Posterior cingulate gyrus (tissue), 11 donors: ENCODE results near the gene BHMT2.

Experiments
- DNase-seq, 10 donors: peaks; one replicate each; pipeline versions ENCODE4 v3.0.0 to v3.0.0-alpha.2; 2020 to 2021; ENCODE audit warnings: mixed read lengths in 3 of 10
- intact Hi-C: fragments of 100-400 bp; cut with DNase I; formaldehyde crosslinking; loops from one replicate; pipeline ENCODE4 v1.15.1; 2023

BHMT2 gene

GRCh38 chr5:79056847-79057246, 12.7 kb upstream of the BHMT2 start:
- no peak for DNase-seq
- intact Hi-C loops, result no loop called here

- intact Hi-C loops, result no loop called here
- DNase-seq, result no peak
These were observed 9.9 kb upstream of the BHMT2 start for GRCh38 chr5:79059674-79060073.

DNA sequence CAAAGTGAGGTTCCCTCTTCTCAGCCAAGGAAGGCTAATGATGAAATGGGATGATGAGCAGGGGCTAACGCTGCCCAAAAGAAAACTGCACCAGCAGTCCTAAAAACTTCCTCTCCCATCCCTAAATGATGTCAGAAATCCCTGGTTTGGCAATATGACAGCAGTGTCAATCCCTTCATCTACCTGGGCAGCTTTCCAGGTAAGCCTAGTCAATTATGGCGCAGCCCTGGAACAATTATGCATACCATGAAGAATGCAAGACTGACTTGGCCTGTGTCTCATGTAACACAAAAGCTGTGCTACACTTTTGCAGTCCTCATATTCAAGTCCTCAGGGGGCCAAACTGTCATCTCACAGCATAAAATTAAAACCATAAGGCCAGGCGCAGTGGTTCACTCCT, 7.1 kb upstream of the BHMT2 start:
- intact Hi-C loops, result no loop called here
- DNase-seq, result no peak

GRCh38 chr5:79070350-79070667, 742 bp downstream of the BHMT2 start:
- intact Hi-C loops, result no loop called here
- DNase-seq, result no peak

DNA sequence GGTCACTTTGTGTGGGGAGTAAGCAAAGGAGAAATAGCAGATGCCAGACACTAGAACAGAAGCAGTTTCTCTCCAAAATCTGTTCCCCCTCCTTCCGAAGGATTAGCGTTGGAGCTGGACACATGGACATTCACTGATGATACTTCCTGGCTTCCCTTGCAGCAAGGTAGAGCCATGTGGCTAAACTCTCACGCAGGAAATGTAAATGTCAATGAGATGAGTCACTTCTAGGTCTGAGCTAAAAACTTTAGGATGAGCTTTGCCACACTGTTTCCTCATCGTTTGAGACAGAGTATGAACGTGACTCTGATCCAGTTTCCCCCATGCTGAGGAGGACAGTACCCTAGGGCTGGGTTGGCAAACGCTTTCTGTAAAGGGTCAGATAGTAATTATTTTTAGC, 5.1 kb downstream of the BHMT2 start:
- intact Hi-C loops, result no loop called here

GRCh38 chr5:79075646-79076426, 6.3 kb downstream of the BHMT2 start:
- DNase-seq, result no peak
- intact Hi-C loops, result no loop called here

More for the DNA sequence above, 5.1 kb downstream of the BHMT2 start:
- DNase-seq, result no peak

DNA sequence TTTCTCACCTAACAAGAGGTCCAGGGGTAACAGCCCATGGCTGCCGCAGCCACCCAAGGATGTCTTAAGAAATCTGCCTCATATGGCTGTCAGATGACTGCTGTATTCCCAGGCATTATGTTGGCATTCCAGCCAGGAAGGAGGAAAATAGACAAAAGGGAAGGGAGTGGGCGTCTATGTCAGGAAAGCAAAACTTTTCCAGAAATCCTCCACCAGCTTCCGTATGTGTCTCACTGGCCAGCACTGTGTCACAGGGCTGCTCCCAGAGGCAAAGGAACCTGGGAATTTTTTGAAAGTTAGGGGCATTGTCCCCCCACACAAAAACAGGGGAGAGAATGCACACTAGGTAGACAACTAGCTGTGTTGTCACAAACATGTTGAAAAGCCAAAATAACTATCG, 7.3 kb downstream of the BHMT2 start:
- intact Hi-C loops, result no loop called here
- no peak for DNase-seq

DNA sequence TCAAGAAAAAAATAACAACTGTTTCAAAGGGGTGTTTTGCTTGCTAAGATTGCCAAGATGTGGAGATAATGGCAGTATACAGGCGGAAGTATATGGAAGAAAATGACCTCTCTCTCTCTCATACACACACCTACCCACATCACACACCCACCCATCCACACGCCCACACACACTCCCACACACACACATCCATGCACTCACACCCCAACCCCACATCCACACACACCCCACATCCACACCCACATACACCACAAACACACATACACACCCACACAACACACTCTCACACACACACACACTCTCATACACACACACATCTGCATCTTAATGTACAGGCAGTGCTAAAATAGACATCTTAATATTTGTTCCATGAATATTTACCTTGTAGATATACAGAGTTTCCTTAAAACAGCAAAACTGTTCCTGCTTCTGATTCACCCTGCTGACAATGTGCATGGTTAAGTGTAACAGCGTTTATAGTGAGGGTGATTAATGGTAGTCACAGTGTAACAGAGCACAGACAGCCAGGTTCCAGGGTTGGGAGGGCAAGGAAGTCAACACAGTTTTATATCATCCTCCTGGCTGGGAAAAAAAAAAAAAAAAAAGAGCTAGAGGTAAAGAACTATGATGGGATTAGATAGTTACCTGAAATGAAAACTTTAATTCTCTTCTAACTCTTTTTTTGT, 8.3 kb downstream of the BHMT2 start:
- intact Hi-C loops, result no loop called here
- no peak for DNase-seq

- intact Hi-C loops, result no loop called here
- DNase-seq, result no peak
These were observed 11.2 kb downstream of the BHMT2 start for GRCh38 chr5:79080804-79081203.

DNA sequence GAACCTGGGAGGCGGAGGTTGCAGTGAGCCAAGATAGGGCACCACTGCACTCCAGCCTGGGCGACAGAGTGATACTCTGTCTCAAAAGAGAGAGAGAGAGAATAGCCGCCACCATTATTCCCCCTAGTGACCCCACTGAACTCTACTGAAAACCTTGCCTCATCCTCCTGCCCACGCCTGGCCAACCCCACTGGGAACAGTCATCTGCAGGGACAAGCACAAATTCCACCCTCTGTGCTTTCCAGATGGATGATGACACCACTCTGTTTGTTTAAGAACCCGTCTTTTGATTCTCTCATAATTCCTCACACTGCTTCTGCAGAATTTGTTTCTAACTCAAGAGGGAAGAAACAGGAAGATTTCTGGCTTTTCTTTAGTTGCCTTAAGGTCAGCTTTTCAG, 12.2 kb downstream of the BHMT2 start:
- intact Hi-C loops, result no loop called here
- no peak for DNase-seq

DNA sequence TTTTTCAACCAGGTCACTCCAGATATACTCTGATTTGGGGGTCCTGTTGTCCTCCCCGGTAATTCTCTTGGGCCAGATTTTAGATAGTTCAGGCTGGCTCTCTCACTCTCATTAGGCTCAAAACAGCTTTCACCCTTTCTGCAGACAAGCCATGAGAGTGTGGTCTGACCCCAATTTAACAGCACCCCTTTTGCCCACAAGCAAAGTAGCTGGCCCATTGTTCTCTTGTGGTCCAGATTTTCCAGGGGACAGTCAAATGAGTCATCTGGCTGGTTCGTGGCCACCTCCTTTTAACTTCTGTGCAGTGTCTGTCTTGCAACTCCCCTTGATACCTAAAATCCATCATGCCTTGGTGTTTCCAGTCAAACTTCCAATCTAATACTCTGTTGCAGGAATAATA, 16.5 kb downstream of the BHMT2 start:
- intact Hi-C loops, result no loop called here

GRCh38 chr5:79088507-79088906, 18.9 kb downstream of the BHMT2 start:
- intact Hi-C loops, result no loop called here
- DNase-seq, result no peak

More for the DNA sequence above, 16.5 kb downstream of the BHMT2 start:
- no peak for DNase-seq

GRCh38 chr5:79091064-79091463, 21.5 kb downstream of the BHMT2 start:
- no peak for DNase-seq
- intact Hi-C loops, result no loop called here

GRCh38 chr5:79093762-79094161, 24.2 kb downstream of the BHMT2 start:
- intact Hi-C loops, result no loop called here

DNA sequence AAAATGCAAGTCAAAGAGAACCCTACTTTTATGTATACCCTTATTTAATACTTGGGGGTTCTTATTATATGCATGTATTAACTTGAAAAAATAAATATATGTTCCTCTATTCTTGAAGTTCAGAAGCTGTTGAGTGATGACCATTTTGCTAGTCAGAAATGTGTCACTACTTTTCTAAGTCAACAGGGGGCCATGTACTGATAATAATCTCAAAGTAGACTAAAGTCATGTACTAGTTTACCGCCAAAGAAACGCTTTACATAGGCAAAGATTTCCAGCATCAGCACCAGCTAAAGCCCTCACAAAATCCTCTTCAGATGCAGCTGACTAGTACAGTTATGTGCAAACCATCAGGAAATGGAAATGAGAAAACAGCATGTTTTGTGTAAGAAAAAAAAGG, 36.3 kb downstream of the BHMT2 start:
- no peak for DNase-seq
- intact Hi-C loops, result no loop called here

More at GRCh38 chr5:79093762-79094161, 24.2 kb downstream of the BHMT2 start:
- no peak for DNase-seq

- intact Hi-C loops, result no loop called here
- no peak for DNase-seq
These were observed 37.6 kb downstream of the BHMT2 start for GRCh38 chr5:79107020-79107796.

GRCh38 chr5:79108086-79108485, 38.5 kb downstream of the BHMT2 start:
- no peak for DNase-seq
- intact Hi-C loops, result no loop called here

DNA sequence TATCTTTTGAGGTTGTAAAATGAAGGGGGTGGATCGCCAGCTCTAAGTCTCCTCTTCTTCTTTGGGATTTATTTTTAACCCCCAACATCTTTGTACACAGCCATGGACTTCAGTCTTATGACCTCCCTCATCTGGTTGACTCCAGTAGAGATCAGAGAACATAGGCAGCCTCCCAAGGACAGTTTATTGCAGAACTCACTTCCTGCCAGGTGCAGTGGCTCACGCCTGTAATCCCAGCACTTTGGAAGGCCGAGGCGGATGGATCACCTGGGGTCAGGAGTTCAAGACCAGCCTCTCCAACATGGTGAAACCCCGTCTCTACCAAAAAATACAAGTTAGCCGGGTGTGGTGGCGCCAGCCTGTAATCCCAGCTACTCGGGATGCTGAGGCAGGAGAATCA, 39.2 kb downstream of the BHMT2 start:
- intact Hi-C loops, result no loop called here
- DNase-seq, result no peak

DNA sequence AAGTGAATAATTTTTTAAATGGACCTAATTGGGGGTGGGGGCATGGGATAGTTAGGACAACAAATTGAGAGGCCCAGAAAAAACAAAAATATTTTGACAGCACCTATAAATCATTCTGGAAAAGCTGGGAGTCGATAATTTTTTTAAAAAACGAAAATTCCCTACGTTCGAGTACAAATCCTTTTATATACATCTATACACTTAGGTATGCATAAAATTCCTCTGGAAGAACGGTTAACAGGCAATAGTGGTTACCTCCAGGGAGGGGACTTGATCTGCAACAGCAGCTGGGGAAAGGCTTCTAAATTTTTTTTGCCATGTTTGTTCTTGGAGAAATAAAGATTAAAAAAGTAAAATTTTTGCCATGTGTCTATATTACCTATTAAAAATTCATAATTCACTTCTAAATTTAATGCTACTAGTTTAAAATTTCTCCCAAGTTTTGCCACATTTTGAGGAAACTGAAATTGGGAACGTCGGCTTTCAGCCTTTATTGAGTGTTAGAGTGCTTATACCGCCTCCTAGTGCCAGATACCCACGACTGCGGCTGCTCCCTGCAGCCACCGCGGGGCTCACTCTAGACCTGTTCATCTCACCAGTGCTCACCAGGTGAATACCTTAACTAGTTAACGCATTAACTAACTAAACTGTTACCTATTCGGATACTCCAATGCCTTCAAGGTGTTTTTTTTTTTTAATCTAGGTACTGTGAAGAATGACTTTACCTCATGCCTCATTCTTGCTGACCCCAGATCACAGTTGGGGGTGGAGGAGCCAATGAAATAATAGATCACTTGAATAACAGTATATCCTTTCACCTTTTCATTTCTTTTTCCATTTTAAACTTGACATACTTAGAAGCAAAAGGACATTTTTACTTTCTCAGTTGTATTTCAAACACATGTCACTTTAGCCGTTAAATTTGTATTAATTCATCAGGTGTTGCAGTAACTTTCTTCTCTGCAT, 40.2 kb downstream of the BHMT2 start:
- no peak for DNase-seq
- intact Hi-C loops, result no loop called here

DNA sequence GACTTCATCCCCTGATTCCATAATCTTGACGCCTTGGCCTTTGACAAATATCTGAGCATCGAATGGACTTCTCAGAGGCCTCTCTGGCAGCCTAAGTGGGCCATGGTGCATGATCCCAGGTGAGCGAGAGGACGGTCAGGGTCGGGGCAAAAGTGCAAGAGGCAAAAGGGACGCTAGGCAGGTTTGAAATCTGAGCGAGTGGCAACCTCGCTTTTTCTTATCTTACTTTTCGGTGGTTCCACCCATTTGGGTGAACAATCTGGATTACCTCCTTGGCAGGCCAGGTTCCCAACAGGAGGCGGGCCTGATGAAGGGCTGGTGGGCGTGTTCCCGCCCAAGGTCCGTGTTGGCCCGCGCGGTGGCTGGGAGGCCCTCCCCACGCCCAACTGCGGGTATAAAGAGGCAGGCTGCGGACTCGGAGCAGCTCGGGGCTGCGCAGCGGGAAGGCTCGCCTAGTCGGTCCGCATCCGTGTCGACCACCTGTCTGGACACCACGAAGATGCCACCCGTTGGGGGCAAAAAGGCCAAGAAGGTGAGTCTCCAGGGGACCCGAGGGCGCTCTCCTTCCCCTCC, 41.9 kb downstream of the BHMT2 start, which contains the start of gene BHMT:
Gene BHMT, plus strand, starts transcription at position 423 of the 573 bp plus-strand sequence. Its CDS starts 77 bp downstream, at position 500.
- DNase-seq, result no peak
- intact Hi-C loops, result no loop called here
